Smooth muscle cell (in vitro differentiated cells): ENCODE data around the gene PIGL. TPM values are rescaled to one million over a fixed set of nuclear protein-coding genes. Genes with fewer than 3 reads are reported as not detected.

Experiments used
- DNase-seq: peaks from one replicate; lab custom pipeline; 2025; ENCODE audit not compliant: unreplicated experiment; lab: John Stamatoyannopoulos, UW
- H2AFZ ChIP-seq: fragments of 200-600 bp; sonication (generic); 2 replicates; pipeline ENCODE4 v1.6.0; 2016; ENCODE audit warnings: antibody characterized with exemption, low read depth, mild to moderate bottlenecking
- H3F3A ChIP-seq: fragments of 200-600 bp; sonication (generic); 2 replicates; pipeline ENCODE4 v1.6.0; 2017; ENCODE audit warnings: antibody characterized with exemption, low read depth
- H3K27ac ChIP-seq: fragments of 200-600 bp; sonication (generic); 2 replicates; pipeline ENCODE4 v1.5.1; 2016; ENCODE audit warnings: low read depth, mild to moderate bottlenecking
- H3K27me3 ChIP-seq: fragments of 200-600 bp; sonication (generic); 2 replicates; pipeline ENCODE4 v1.6.1; 2016; ENCODE audit warnings: low read depth, mild to moderate bottlenecking
- H3K36me3 ChIP-seq: fragments of 200-600 bp; sonication (generic); 2 replicates; pipeline ENCODE4 v1.5.1; 2016; ENCODE audit warnings: low read depth
- H3K4me1 ChIP-seq: fragments of 200-600 bp; sonication (generic); 2 replicates; pipeline ENCODE4 v1.5.1; 2016; ENCODE audit warnings: low read depth
- H3K4me2 ChIP-seq: fragments of 200-600 bp; sonication (generic); 2 replicates; pipeline ENCODE4 v1.6.0; 2016; ENCODE audit warnings: mild to moderate bottlenecking
- H3K4me3 ChIP-seq: fragments of 200-600 bp; sonication (generic); 2 replicates; pipeline ENCODE4 v1.5.1; 2016; ENCODE audit warnings: mild to moderate bottlenecking
- H3K79me2 ChIP-seq: fragments of 200-600 bp; sonication (generic); 2 replicates; pipeline ENCODE4 v1.6.0; 2016; ENCODE audit warnings: low read depth, mild to moderate bottlenecking
- H3K9ac ChIP-seq: fragments of 200-600 bp; sonication (generic); 2 replicates; pipeline ENCODE4 v1.6.0; 2016; ENCODE audit warnings: low read depth
- H3K9me3 ChIP-seq: fragments of 200-600 bp; sonication (generic); replicated peaks from 2 replicates; pipeline ENCODE4 v1.5.1; 2016; ENCODE audit warnings: low read depth
- H4K20me1 ChIP-seq: fragments of 200-600 bp; sonication (generic); 2 replicates; pipeline ENCODE4 v1.6.0; 2016; ENCODE audit warnings: low read depth
- CTCF ChIP-seq: fragments of 200-600 bp; sonication (generic); IDR thresholded peaks from 2 replicates; pipeline ENCODE4 v1.5.1; 2017; ENCODE audit warnings: borderline replicate concordance, mild to moderate bottlenecking, antibody characterized with exemption; ENCODE audit not compliant: insufficient read depth, poor library complexity, severe bottlenecking
- WGBS: methylation state at CpG from one replicate; pipeline ENCODE4 v1.1.7; 2016; ENCODE audit warnings: low lambda C conversion rate; 5-methylcytosine and 5-hydroxymethylcytosine counted together
- polyA plus RNA-seq: library from polyadenylated mRNA; unstranded; fragments of >200 nt; fragmentation: Nextera tagmentation; extraction: Ambion mirVana; gene quantifications from 2 replicates; pipeline ENCODE4 v1.2.1, GENCODE V29; 2016
- total RNA-seq: library from RNA; depleted of rRNA; stranded (reverse); fragments of >200 nt; gene quantifications from 2 replicates; pipeline ENCODE4 v1.2.3, GENCODE V29; 2014

PIGL gene
- total and polyA plus RNA-seq, 2 experiments from 2014 or later = 20.2 to 56.0 TPM

DNA sequence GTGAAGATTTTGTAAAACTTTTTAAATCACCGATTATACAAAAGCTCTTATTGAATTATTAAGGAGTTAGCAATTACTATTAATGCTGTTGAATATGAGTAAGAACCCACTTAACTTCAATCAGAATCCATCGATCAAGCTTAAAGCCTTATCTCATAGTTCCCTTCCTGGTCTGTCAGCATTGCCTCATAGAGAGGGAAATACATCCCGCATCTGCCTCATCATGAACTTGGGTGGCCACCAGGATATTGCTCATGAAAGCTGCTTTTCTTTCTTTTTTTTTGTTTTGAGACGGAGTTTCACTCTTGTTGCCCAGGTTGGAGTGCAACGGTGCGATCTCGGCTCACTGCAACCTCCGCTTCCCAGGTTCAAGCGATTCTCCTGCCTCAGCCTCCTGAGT lies 66.7 kb downstream of the PIGL start:
- DNase-seq = no peak
- Histone ChIP-seq H3F3A (peaks cover 48% of the 10 kb centered on the region), H3K27ac (peak overlapping the region; percentile 80), H3K36me3 (no peaks in the 10 kb centered on the region), H3K4me3 (no peak overlapping the region), H4K20me1 (no peaks in the 10 kb centered on the region), H3K4me1 (peaks cover 16% of the 10 kb centered on the region), H3K9ac (no peak overlapping the region), H3K27me3 (no peaks in the 10 kb centered on the region), H3K4me2 (no peak overlapping the region), H3K9me3 (no peaks in the 10 kb centered on the region), H2AFZ (no peak overlapping the region), H3K79me2 (no peaks in the 10 kb centered on the region)
- no peak for TF ChIP-seq CTCF
- WGBS = 70% methylated on average over 6 of the region's 9 CpGs

GRCh38 chr17:16285646-16286008 lies 68.6 kb downstream of the PIGL start:
- Histone ChIP-seq H4K20me1 (no peaks in the 10 kb centered on the region), H3K9me3 (no peaks in the 10 kb centered on the region), H3K27me3 (no peaks in the 10 kb centered on the region), H2AFZ (peak overlapping the region; percentile 76), H3K36me3 (no peaks in the 10 kb centered on the region), H3K27ac (peak overlapping the region; percentile 99), H3K4me3 (no peak overlapping the region), H3F3A (peaks cover 48% of the 10 kb centered on the region), H3K4me2 (peak overlapping the region; percentile 82), H3K9ac (peak overlapping the region; percentile 91), H3K4me1 (peaks cover 16% of the 10 kb centered on the region), H3K79me2 (no peaks in the 10 kb centered on the region)
- 18% methylated on average over 6 of the region's 6 CpGs for WGBS
- no peak for DNase-seq
- TF ChIP-seq CTCF = no peak

DNA sequence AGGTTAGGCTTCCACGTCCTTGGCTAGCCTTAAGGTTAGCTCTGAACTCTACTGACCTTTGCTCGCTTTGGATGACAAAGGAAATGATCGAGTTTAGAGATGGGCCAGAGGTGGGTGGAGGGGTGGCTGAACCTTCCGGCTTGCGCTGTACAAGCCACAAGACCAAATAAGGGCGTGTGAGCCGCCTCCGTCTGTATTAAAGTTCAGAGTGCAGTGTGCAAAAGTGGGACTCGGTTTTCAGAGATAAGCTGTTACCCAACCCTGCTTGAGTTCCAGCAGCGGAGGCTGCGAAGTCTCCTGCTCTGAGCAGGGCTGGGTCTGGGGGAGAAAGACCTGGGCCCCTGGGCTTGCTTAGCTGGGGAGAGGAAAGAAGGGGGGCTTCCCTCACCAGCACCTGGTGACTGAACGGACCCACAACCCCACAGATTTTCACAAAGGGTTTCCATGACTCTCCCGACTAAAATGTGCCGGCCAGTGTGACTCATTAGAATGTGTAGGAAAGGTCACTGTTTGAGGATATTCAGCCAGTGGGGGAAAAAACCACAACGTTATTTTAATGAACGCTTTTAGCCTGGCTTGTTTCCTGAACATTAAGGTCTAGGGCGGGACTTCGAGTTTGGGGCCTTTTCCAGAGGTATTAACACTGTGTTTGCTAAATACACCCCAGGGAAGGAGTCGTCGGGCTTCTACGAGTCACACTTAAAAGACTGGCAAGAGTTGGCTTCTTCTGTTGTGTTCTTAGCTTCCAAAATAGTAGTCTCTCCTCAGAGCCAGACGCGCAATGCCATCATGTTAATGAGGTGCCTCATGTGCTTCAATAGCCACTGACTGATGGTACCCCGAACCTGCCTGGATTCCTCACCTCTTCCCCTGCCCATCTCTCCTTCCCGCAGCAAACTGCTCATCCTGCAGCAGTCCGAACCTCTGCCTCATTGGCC lies 69.3 kb downstream of the PIGL start:
- Histone ChIP-seq H3F3A (peaks cover 46% of the 10 kb centered on the region), H3K4me2 (peak overlapping the region; percentile 82), H3K9ac (peak overlapping the region; percentile 91), H3K79me2 (no peaks in the 10 kb centered on the region), H3K9me3 (no peaks in the 10 kb centered on the region), H3K27ac (peak overlapping the region; percentile 99), H3K27me3 (no peaks in the 10 kb centered on the region), H3K4me1 (peaks cover 16% of the 10 kb centered on the region), H2AFZ (peak overlapping the region; percentile 76), H3K36me3 (no peaks in the 10 kb centered on the region), H3K4me3 (peak overlapping the region; percentile 32), H4K20me1 (no peaks in the 10 kb centered on the region)
- DNase-seq = peak; percentile 53
- peak; percentile 24 for TF ChIP-seq CTCF
- WGBS = 9% methylated on average over 26 of the region's 26 CpGs
